Colonic mucosa (tissue), 4 donors: ENCODE measurements around the gene HSP90AB1. TPM values are rescaled to one million over a fixed set of nuclear protein-coding genes. Genes with fewer than 3 reads are reported as not detected.

Experiments
- DNase-seq: peaks from one replicate; pipeline ENCODE4 v3.0.0-alpha.2; 2020
- H3K27ac ChIP-seq: fragments of 200-600 bp; one replicate; pipeline ENCODE4 v1.8.0; 2021
- H3K27me3 ChIP-seq: fragments of 200-600 bp; one replicate; pipeline ENCODE4 v1.8.0; 2021
- H3K36me3 ChIP-seq: fragments of 200-600 bp; one replicate; pipeline ENCODE4 v1.8.0; 2021
- H3K4me1 ChIP-seq: fragments of 200-600 bp; one replicate; pipeline ENCODE4 v1.8.0; 2021; ENCODE audit warnings: mild to moderate bottlenecking
- H3K4me3 ChIP-seq: fragments of 200-600 bp; one replicate; pipeline ENCODE4 v1.8.0; 2021
- H3K9ac ChIP-seq, 2 donors: one replicate each; pipeline ENCODE4 v1.7.0; 2013; ENCODE audit warnings: control low read depth in 2 of 2, low read depth in 2 of 2, low read length in 2 of 2
- H3K9me3 ChIP-seq: fragments of 200-600 bp; one replicate; pipeline ENCODE4 v1.8.0; 2021
- CTCF ChIP-seq: fragments of 200-600 bp; IDR thresholded peaks from one replicate; pipeline ENCODE4 v1.8.0; 2022; ENCODE audit warnings: antibody characterized with exemption, mild to moderate bottlenecking
- intact Hi-C: fragments of 100-400 bp; cut with DNase I; formaldehyde crosslinking; loops from one replicate; pipeline ENCODE4 v1.14.1; 2022
- total RNA-seq, 2 donors: library from RNA; stranded (reverse); fragmentation: NEBNext Ultra II Directional in 1 of 2; extraction: Animal tissue kit (Norgen Biotek cat#: 25700) in 1 of 2; gene quantifications; one replicate each; pipeline ENCODE4 v1.2.1, GENCODE V29; 2021
- donor health status: healthy.
- donor health status: DM: no; HTN: no; CAD: no.
- donor health status: DM: no; HTN: no; CAD: no.

Gene HSP90AB1
- total RNA-seq, 2 donors from 2014 or later = 409 to 1,163 TPM

GRCh38 chr6:44255871-44256774 is 9.2 kb downstream of the HSP90AB1 start:
- peak; percentile 75 for DNase-seq
- intact Hi-C loops = no loop called here
- H3K9ac ChIP-seq = peak overlapping the region; percentile 88
- peaks cover 25% of the 10 kb centered on the region for H3K36me3 ChIP-seq
- H3K27me3 ChIP-seq = no peaks in the 10 kb centered on the region
- H3K4me1 ChIP-seq = peaks cover 8% of the 10 kb centered on the region
- TF ChIP-seq CTCF = no peak
- H3K9me3 ChIP-seq = no peaks in the 10 kb centered on the region
- peak overlapping the region; percentile 78 for H3K4me3 ChIP-seq
- H3K27ac ChIP-seq = peak overlapping the region; percentile 87

DNA sequence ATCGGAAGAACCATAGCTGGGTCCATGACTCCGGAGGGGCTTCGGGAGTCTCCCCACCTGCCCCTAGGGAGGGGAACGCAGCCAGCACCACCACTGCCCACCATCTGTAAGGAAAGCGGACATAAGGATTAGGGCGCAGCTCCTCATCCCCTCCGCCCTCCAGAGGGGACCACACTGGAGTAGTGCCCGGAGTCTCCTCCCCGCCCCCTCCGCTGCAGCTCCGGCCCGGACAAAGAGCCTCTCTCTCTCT is 9.8 kb downstream of the HSP90AB1 start:
- Histone ChIP-seq H3K36me3 (peaks cover 21% of the 10 kb centered on the region), H3K9ac (peak overlapping the region; percentile 88), H3K27ac (peak overlapping the region; percentile 87), H3K4me3 (peak overlapping the region; percentile 78), H3K4me1 (peaks cover 13% of the 10 kb centered on the region), H3K27me3 (no peaks in the 10 kb centered on the region), H3K9me3 (no peaks in the 10 kb centered on the region)
- intact Hi-C loops = no loop called here
- TF ChIP-seq CTCF = no peak
- no peak for DNase-seq

GRCh38 chr6:44257025-44257752 is 10.3 kb downstream of the HSP90AB1 start, which contains the start of gene SLC35B2:
SLC35B2 (minus strand) TSS chr6:44257528; CDS start chr6:44257410, 118 bp downstream.
- peak; percentile 48 for TF ChIP-seq CTCF
- intact Hi-C loops = no loop called here
- Histone ChIP-seq H3K9me3 (no peaks in the 10 kb centered on the region), H3K27me3 (no peaks in the 10 kb centered on the region), H3K36me3 (peaks cover 17% of the 10 kb centered on the region), H3K9ac (peak within 1 kb of the TSS; percentile 88), H3K27ac (peak within 1 kb of the TSS; percentile 87), H3K4me3 (peak within 1 kb of the TSS; percentile 78), H3K4me1 (peaks cover 13% of the 10 kb centered on the region)
- peak; percentile 74 for DNase-seq

- intact Hi-C loops = no loop called here
- DNase-seq = no peak
- TF ChIP-seq CTCF = no peak
- Histone ChIP-seq H3K27ac (peak overlapping the region; percentile 87), H3K9ac (peak overlapping the region; percentile 70 to 88), H3K4me3 (peak overlapping the region; percentile 78), H3K9me3 (no peaks in the 10 kb centered on the region), H3K27me3 (no peaks in the 10 kb centered on the region), H3K4me1 (peaks cover 15% of the 10 kb centered on the region), H3K36me3 (peaks cover 17% of the 10 kb centered on the region)
Observed at GRCh38 chr6:44257753-44258324, 10.9 kb downstream of the HSP90AB1 start.

- Histone ChIP-seq H3K36me3 (peaks cover 17% of the 10 kb centered on the region), H3K4me1 (peaks cover 18% of the 10 kb centered on the region)
- TF ChIP-seq CTCF = no peak
Observed at GRCh38 chr6:44258325-44258863, 11.5 kb downstream of the HSP90AB1 start.

More at GRCh38 chr6:44258325-44258863, 11.5 kb downstream of the HSP90AB1 start:
- Histone ChIP-seq H3K4me3 (no peak overlapping the region), H3K27ac (no peak overlapping the region), H3K9me3 (no peaks in the 10 kb centered on the region), H3K27me3 (no peaks in the 10 kb centered on the region), H3K9ac (peak overlapping the region in 1 of 2 donors; percentile 70)
- DNase-seq = no peak
- intact Hi-C loops = no loop called here
